HG03442 (cell line): ENCODE measurements around the gene PTPN3.
"Not testable (repeated sequence)": the region's sequence is repeated elsewhere in the genome, so short reads cannot be mapped to it uniquely, and the experiment has no call there.

Experiments used
- ATAC-seq: cut with Tn5 transposase; IDR thresholded peaks from one replicate; pipeline ENCODE4 v1.9.1; 2021; ENCODE audit warnings: mild to moderate bottlenecking, moderate library complexity; ENCODE audit not compliant: unreplicated experiment

Gene PTPN3, protein sequence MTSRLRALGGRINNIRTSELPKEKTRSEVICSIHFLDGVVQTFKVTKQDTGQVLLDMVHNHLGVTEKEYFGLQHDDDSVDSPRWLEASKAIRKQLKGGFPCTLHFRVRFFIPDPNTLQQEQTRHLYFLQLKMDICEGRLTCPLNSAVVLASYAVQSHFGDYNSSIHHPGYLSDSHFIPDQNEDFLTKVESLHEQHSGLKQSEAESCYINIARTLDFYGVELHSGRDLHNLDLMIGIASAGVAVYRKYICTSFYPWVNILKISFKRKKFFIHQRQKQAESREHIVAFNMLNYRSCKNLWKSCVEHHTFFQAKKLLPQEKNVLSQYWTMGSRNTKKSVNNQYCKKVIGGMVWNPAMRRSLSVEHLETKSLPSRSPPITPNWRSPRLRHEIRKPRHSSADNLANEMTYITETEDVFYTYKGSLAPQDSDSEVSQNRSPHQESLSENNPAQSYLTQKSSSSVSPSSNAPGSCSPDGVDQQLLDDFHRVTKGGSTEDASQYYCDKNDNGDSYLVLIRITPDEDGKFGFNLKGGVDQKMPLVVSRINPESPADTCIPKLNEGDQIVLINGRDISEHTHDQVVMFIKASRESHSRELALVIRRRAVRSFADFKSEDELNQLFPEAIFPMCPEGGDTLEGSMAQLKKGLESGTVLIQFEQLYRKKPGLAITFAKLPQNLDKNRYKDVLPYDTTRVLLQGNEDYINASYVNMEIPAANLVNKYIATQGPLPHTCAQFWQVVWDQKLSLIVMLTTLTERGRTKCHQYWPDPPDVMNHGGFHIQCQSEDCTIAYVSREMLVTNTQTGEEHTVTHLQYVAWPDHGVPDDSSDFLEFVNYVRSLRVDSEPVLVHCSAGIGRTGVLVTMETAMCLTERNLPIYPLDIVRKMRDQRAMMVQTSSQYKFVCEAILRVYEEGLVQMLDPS

DNA sequence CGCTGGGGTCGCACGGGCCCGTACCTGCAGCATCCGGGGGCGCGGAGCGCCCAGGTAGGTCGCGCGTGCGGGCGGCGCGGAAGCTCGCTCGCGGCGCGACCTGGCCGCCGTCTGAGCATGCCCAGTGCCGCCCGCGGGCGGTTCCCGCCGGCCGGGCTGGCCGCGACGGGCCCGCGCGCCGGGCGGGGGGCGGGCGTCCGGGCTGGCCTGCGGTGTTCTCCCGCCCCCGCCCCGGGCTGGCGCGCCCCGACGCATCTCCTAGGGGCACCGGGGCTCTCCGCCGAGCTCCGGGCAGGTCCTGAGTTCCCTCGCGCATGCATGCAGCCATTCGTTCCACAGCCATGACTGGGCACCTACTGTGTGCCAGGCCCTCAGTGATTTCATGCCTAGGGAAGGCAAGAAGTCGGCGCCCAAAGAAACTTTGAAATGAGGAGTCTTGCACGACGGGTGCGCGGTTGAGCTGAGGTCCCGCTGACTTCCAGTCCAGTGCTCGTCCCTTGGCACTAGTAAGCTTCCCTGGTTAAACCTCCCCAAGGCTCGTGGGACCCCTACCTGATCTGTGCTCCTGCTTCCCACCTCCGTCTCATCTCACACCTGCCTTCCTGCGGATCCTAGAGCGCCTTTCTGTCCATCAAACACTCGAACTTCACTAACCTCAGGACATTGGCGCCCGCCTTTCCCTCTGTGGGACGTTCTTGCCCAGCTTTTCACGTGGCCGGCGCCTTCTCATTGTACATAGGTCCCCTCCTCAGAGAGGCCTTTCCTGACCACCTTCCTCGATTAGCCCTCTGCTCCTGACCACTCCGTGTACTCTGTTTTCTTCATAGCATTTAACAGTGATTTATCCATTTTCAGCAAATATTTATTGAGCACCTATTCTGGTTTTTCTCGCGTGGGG is at the start of gene PTPN3:
PTPN3 (minus strand) TSS at position 113 of the 898 bp plus-strand sequence. CDS start 34,873 bp downstream, outside the sequence.
- ATAC-seq, result no peak

DNA sequence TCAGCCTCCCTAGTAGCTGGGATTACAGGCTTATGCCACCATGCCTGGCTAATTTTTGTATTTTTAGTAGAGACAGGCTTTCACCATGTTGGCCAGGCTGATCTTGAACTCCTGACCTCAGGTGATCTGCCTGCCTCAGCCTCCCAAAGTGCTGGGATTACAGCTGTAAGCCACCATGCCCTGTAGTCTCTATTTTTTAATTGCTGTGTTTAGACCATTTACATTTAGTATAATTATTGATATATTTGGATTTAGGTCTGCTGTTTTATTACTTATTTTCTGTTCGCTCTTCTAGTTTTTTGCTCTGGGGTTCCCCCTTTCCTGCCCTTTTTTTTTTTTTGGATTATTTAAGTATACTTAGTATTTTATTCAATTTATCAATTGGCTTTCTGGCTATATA is 46.8 kb upstream of the PTPN3 start:
- not testable (repeated sequence) for ATAC-seq

DNA sequence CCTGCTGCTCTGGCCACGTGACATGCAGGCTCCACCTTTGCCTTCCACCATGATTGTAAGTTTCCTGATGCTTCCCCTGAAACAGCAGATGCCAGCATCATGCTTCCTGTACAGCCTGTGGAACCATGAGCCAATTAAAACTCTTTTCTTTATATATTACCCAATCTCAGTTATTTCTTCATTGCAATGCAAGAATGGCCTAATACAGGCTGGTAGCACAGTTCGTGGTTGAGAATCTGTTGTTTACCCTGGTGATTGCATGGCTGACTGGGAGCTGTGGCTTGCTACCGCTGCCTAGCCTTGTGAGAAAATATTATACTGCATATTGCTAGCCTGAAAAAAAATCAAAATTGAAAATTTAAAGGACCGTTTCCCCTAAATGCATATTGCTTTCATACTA is 44.8 kb upstream of the PTPN3 start:
- ATAC-seq, result no peak

GRCh38 chr9:109538346-109538745 is 40.2 kb upstream of the PTPN3 start:
- no peak for ATAC-seq

- no peak for ATAC-seq
Measured at GRCh38 chr9:109537288-109537687, 39.2 kb upstream of the PTPN3 start.

GRCh38 chr9:109536859-109537258 is 38.8 kb upstream of the PTPN3 start:
- ATAC-seq, result no peak

- ATAC-seq, result no peak
Measured at GRCh38 chr9:109535365-109535764, 37.3 kb upstream of the PTPN3 start.

- ATAC-seq, result no peak
Measured at GRCh38 chr9:109534151-109534550, 36.0 kb upstream of the PTPN3 start.

DNA sequence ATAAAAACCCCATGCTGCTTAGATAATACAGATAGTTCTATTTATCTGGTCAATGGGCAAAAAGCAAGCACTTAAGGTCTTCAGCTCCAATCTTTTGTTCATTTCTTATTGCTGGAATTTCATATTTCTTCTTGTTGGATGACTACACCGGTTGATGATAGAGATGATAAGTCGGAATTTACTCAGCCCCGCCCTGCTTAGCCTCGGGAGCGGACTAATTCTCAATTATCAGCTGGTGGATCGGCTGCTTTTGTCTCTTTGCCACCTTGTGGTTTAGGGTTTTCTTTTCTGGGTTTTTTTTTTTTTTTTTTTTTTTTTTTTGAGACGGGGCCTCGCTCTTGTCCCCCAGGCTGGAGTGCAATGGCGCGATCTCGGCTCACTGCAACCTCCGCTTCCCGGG is 34.5 kb upstream of the PTPN3 start:
- ATAC-seq, result not testable (repeated sequence)

GRCh38 chr9:109522106-109522505 is 24.0 kb upstream of the PTPN3 start:
- ATAC-seq, result no peak

DNA sequence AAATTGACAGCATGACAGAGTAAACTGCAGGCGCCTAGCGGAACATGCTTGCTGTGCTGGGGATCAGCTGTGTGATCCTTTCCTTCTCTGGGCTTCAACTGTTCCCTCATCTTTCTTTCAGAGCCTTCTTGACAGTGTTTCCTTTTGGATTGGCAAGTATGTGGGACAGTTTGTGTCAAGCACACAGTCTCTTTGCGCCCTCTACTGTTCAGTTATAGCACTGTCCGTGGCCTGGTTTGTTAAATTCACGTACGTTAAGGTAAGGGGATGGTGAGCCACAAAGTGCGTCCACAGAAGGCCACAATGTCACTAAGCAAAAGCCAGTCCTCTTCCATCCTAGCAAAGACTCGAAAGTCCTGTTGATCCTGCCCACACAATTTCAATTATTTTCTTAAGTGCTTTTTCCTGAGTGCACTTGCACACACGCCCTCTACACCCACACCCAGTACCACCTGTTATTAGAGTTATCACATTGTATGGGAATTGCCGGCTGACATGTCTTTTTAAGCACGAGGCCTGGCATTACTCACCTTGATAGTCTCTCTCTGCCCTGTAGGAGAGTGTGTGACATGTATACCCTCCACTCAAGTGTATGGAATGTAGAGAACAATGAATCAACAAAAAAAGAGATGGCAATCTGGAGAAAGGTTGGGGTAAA is 22.5 kb upstream of the PTPN3 start:
- peak; percentile 91 for ATAC-seq

DNA sequence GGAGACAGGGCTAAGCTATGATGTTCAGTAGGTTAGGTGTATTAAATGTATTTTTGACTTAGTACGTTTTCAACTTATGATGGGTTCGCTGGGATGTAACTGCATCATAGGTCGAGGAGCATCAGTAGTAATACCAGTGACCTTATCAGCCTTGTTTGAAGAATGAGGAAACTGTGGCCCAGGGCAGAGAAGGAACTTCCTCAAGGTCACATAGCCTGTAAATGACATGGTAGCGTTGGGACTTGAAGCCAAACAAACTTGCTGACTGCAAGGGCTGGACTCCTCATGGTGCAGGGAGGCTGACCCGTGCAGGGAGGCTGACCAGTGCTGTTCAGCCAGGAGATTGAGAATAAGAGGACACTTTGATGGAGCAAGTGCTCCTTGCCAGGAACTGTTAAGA is 21.3 kb upstream of the PTPN3 start:
- ATAC-seq, result no peak

- ATAC-seq, result no peak
Measured at GRCh38 chr9:109518621-109519335, 20.7 kb upstream of the PTPN3 start.

DNA sequence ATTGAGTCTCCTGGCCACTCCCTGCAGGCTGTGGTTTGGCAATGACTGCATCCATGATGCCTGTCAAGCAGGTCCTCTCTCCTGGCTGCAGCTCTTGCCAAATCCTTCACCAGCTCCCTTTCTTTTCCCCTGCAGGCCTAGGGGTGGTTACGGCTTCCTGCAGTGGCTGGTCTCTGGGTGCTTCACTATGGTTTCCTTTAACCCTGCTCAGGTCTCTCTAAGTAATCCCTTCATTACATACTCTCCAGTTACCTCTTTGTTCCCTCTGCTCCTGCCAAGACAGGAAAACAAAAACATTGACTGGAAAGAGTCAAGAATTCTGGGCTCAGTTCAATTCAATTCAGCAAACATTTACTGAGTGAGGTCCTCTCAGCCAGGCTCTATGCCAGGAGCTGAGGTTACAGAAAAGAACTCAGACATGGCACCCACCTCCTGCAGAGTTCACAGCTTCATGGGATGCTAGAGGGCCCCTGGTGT is 19.8 kb upstream of the PTPN3 start:
- no peak for ATAC-seq

- ATAC-seq, result no peak
Measured at GRCh38 chr9:109513871-109514270, 15.8 kb upstream of the PTPN3 start.

GRCh38 chr9:109512170-109512756 is 14.2 kb upstream of the PTPN3 start:
- no peak for ATAC-seq

GRCh38 chr9:109510506-109510905 is 12.4 kb upstream of the PTPN3 start:
- ATAC-seq, result no peak

DNA sequence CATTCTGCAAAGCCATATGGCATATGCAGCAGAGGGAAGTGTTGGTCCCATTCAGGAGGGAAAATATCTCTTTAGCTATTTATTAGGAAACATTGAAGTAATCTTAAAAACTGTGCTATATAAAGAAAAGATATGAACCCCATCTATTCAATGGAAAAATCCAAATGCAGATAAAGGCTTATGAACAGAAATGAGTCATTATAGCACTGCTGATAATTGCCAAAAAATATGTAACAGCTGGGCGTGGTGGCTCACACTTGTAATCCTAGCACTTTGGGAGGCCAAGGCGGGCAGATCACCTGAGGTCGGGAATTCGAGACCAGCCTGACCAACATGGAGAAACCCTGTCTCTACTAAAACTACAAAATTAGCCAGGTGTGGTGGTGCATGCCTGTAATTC is 11.9 kb upstream of the PTPN3 start:
- ATAC-seq, result not testable (repeated sequence)

DNA sequence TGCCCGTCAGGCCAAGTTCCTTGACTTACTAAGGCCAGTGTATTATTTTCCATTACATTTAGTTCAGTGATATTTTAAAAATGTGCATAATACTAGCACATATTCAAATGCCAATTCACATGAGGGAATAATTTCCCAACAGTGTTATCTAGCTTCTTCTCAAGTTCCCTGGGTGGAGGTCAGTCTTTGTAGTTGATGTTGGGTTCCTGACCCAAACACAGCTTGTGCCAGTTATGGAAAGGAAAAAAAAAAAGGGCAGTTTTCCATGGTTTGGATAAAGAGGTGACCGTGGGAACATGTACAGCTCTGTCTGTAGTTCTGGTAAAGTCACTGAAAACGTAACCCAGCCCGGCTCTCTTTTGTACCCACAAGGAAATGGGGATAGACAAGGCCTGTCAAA is 11.5 kb upstream of the PTPN3 start:
- ATAC-seq, result no peak
